Esophagus squamous epithelium (tissue), 4 donors: Measurements from ENCODE around the gene RABGEF1.
"Not testable (repeated sequence)": the region's sequence is repeated elsewhere in the genome, so short reads cannot be mapped to it uniquely, and the experiment has no call there.

ENCODE experiments used
- CTCF ChIP-seq, 6 experiments: fragments of 450-650 bp in 4 of 6; fragments of 200-600 bp in 2 of 6; sonication (generic) in 2 of 6; IDR thresholded peaks; one replicate each; pipeline ENCODE4 v1.5.1; 2016 to 2019; ENCODE audit warnings: antibody characterized with exemption in 6 of 6, mild to moderate bottlenecking in 4 of 6, moderate library complexity in 4 of 6
- POLR2A ChIP-seq, 4 donors: fragments of 450-650 bp; IDR thresholded peaks; one replicate each; pipeline ENCODE4 v1.6.1; 2017; ENCODE audit warnings: antibody characterized with exemption in 4 of 4, mild to moderate bottlenecking in 4 of 4, moderate library complexity in 3 of 4

- TF ChIP-seq CTCF, POLR2A (IDR thresholded peaks at IDR 0.05): not testable (repeated sequence)
Measured at GRCh38 chr7:66695417-66695816, 45.1 kb upstream of the RABGEF1 start.
